Measurements from ENCODE around the gene CASS4. TPM values are rescaled to one million over a fixed set of nuclear protein-coding genes. Genes with fewer than 3 reads are reported as not detected.

CASS4 gene
- total RNA-seq, 1 experiment from 2014 or later, result 0.15 TPM

GRCh38 chr20:56414842-56415765 lies 3.0 kb downstream of the CASS4 start:
- TF ChIP-seq CTCF (IDR thresholded peaks at IDR 0.05) (no peak), POLR2AphosphoS5 (IDR thresholded peaks at IDR 0.05; ENCODE audit: low read depth, low read length) (no peak), TCF7L2 (IDR thresholded peaks at IDR 0.05; ENCODE audit: low read depth, low read length) (no peak), SIN3A (IDR thresholded peaks at IDR 0.05; ENCODE audit: borderline replicate concordance, insufficient read depth, low read depth, low read length) (no peak), REST (IDR thresholded peaks at IDR 0.05; ENCODE audit: insufficient read depth in 1 of 2, low read depth in 2 of 2, low read length in 1 of 2) (no peak)
- no peaks in the 10 kb centered on the region for H3K9me3 ChIP-seq (ENCODE audit: control insufficient read depth, insufficient read depth, low read depth, low read length)
- in situ Hi-C loops (cut with HindIII; ENCODE audit: low pct_unique_long_range_greater_than_20kb, low sequenced_read_pairs) (no loop called here), intact Hi-C loops (cut with micrococcal nuclease; ENCODE audit: unreplicated experiment) (no loop called here)
- H3K27me3 ChIP-seq (ENCODE audit: control insufficient read depth, insufficient read depth, low read length), result no peaks in the 10 kb centered on the region
- ATAC-seq (no peak), DNase-seq (ENCODE audit: low read depth, low spot score) (no peak)
- POLR2A ChIA-PET, result no interaction called here
- CTCF ChIA-PET, result no interaction called here
- no TSS peak for BruUV-seq (replicated peaks)
- H3K4me3 ChIP-seq (ENCODE audit: low read depth in 2 of 2, low read length in 2 of 2), result no peak overlapping the region
- H3K27ac ChIP-seq (ENCODE audit: low read length), result no peak overlapping the region
- H3K4me1 ChIP-seq (ENCODE audit: control insufficient read depth, insufficient read depth, low read length), result no peaks in the 10 kb centered on the region
- no peaks in the 10 kb centered on the region for H3K36me3 ChIP-seq (ENCODE audit: control insufficient read depth, insufficient read depth, low read length)

- POLR2A ChIA-PET, result no interaction called here
- intact Hi-C loops (cut with micrococcal nuclease; ENCODE audit: unreplicated experiment), result no loop called here
- no peaks in the 10 kb centered on the region for H3K9me3 ChIP-seq (ENCODE audit: control insufficient read depth, insufficient read depth, low read depth, low read length)
- no TSS peak for BruUV-seq (replicated peaks)
- no peak for ATAC-seq
- no peaks in the 10 kb centered on the region for H3K36me3 ChIP-seq (ENCODE audit: control insufficient read depth, insufficient read depth, low read length)
- in situ Hi-C loops (cut with HindIII; ENCODE audit: low pct_unique_long_range_greater_than_20kb, low sequenced_read_pairs), result no loop called here
- DNase-seq (ENCODE audit: low read depth, low spot score), result no peak
- TF ChIP-seq CTCF (IDR thresholded peaks at IDR 0.05) (no peak), TCF7L2 (IDR thresholded peaks at IDR 0.05; ENCODE audit: low read depth, low read length) (no peak), SIN3A (IDR thresholded peaks at IDR 0.05; ENCODE audit: borderline replicate concordance, insufficient read depth, low read depth, low read length) (no peak), POLR2AphosphoS5 (IDR thresholded peaks at IDR 0.05; ENCODE audit: low read depth, low read length) (no peak), REST (IDR thresholded peaks at IDR 0.05; ENCODE audit: insufficient read depth in 1 of 2, low read depth in 2 of 2, low read length in 1 of 2) (no peak)
- no peak overlapping the region for H3K4me3 ChIP-seq (ENCODE audit: low read depth in 2 of 2, low read length in 2 of 2)
- CTCF ChIA-PET, result no interaction called here
- no peaks in the 10 kb centered on the region for H3K4me1 ChIP-seq (ENCODE audit: control insufficient read depth, insufficient read depth, low read length)
- H3K27ac ChIP-seq (ENCODE audit: low read length), result no peak overlapping the region
- H3K27me3 ChIP-seq (ENCODE audit: control insufficient read depth, insufficient read depth, low read length), result no peaks in the 10 kb centered on the region
These were observed 5.3 kb downstream of the CASS4 start for GRCh38 chr20:56417402-56417801.

All from Panc1 (cell line).